NCI-H2196 (cell line): ENCODE data around the gene LILRB3.
"Not testable (repeated sequence)": the region's sequence is repeated elsewhere in the genome, so short reads cannot be mapped to it uniquely, and the experiment has no call there.

Source experiments
- DNase-seq: peaks from one replicate; lab custom pipeline; 2025; ENCODE audit not compliant: unreplicated experiment; lab: John Stamatoyannopoulos, UW

Gene LILRB3

GRCh38 chr19:54211235-54211634 lies 11.6 kb downstream of the LILRB3 start:
- no peak for DNase-seq

GRCh38 chr19:54209811-54210494 lies 12.9 kb downstream of the LILRB3 start:
- DNase-seq = peak; percentile 96

GRCh38 chr19:54209058-54209810 lies 13.6 kb downstream of the LILRB3 start:
- no peak for DNase-seq

GRCh38 chr19:54208784-54209057 lies 14.1 kb downstream of the LILRB3 start:
- DNase-seq = no peak

- peak; percentile 32 for DNase-seq
Measured at GRCh38 chr19:54207983-54208783, 14.6 kb downstream of the LILRB3 start.

GRCh38 chr19:54207676-54207982 lies 15.2 kb downstream of the LILRB3 start:
- no peak for DNase-seq

GRCh38 chr19:54207193-54207592 lies 15.6 kb downstream of the LILRB3 start:
- not testable (repeated sequence) for DNase-seq

GRCh38 chr19:54206831-54207177 lies 16.0 kb downstream of the LILRB3 start:
- no peak for DNase-seq

- no peak for DNase-seq
Measured at GRCh38 chr19:54206030-54206830, 16.6 kb downstream of the LILRB3 start.

- DNase-seq = no peak
Measured at GRCh38 chr19:54204767-54205468, 17.9 kb downstream of the LILRB3 start.

GRCh38 chr19:54203151-54203611 lies 19.6 kb downstream of the LILRB3 start:
- DNase-seq = no peak

GRCh38 chr19:54201980-54202379 lies 20.8 kb downstream of the LILRB3 start:
- no peak for DNase-seq

GRCh38 chr19:54201172-54201701 lies 21.6 kb downstream of the LILRB3 start:
- no peak for DNase-seq

GRCh38 chr19:54199401-54199800 lies 23.4 kb downstream of the LILRB3 start:
- DNase-seq = no peak

- no peak for DNase-seq
Measured at GRCh38 chr19:54197121-54197520, 25.7 kb downstream of the LILRB3 start.

GRCh38 chr19:54196536-54196935 lies 26.3 kb downstream of the LILRB3 start:
- DNase-seq = no peak

GRCh38 chr19:54194463-54194862 lies 28.3 kb downstream of the LILRB3 start:
- not testable (repeated sequence) for DNase-seq

GRCh38 chr19:54193011-54193410 lies 29.8 kb downstream of the LILRB3 start:
- no peak for DNase-seq

- DNase-seq = no peak
Measured at GRCh38 chr19:54191811-54192453, 30.9 kb downstream of the LILRB3 start.
